CD1c-positive myeloid dendritic cell (primary cell): Measurements from ENCODE around the gene UVSSA.
A peak's percentile ranks its signal among the peaks of the same experiment; 100 is the strongest.

ENCODE experiments used
- DNase-seq: peaks from one replicate; pipeline ENCODE4 v3.0.0-alpha.2; 2016; ENCODE audit errors: extremely low spot score

UVSSA gene

DNA sequence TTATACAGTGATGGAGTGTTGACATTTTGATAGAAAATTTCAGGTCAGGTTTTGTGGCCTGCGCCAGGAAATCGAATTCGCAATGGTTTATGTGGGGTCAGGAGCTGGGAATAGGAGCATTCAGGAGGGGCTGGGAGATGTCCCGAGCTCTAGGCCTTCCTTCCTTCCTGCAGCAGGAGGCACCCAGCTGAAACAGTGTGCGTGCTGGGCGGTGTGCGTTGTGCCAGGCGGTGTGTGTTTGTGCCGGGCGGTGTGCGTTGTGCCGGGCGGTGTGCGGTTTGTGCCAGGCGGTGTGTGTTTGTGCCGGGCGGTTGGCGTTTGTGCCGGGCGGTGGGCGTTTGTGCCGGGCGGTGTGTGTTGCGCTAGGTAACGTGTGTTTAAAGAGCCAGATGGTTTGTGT, 1.7 kb downstream of the UVSSA start:
- no peak for DNase-seq

DNA sequence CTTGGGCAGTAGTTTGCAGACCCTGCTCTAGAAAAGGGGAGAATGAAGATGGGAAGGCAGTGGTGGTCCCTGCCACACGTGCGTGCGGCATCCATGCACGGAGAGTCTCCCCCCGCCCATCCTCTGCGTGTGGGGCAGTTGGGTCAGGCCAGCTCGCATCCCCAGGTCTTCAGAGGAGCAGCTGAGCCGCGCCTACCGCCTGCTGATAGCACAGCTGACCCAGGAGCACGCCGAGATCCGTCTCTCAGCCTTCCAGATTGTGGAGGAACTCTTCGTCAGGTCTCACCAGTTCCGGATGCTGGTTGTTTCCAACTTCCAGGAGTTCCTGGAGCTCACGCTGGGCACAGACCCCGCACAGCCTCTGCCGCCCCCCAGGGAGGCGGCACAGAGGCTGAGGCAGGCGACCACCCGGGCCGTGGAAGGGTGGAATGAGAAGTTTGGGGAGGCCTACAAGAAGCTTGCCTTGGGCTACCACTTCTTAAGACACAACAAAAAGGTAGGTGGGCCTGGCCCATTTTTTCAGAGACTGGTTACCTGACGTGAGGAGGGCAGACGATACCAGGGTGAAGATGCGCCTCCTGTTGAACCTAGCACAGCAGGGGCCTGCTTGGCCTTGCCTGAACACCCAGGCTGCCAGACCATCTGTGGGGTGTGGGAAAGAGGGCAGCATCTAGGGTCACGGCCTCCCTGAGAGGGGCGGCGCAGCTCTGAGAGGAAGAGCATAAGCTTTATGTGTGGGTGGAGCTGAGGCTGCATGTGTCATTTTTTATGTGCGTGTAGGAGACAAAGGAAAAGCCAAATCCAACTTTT, 2.6 kb downstream of the UVSSA start:
- peak; percentile 38 for DNase-seq

DNA sequence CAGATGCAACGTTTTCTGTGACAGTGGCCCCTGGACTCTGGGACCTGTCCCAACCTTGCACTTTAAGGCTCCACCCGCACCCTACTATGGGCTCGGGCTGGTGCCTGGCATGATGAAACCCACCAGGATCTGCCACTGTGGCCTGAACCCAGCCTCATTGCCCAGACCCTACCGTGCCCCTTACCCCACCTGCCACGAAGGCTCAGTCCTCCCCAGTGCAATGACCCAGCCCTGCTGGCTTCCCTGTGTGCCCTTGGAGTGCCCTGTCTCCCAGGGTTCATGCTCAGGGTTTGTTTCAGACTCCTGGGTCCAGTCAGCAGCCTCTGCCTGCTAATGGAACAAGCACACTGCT, 3.1 kb downstream of the UVSSA start:
- DNase-seq: no peak

DNA sequence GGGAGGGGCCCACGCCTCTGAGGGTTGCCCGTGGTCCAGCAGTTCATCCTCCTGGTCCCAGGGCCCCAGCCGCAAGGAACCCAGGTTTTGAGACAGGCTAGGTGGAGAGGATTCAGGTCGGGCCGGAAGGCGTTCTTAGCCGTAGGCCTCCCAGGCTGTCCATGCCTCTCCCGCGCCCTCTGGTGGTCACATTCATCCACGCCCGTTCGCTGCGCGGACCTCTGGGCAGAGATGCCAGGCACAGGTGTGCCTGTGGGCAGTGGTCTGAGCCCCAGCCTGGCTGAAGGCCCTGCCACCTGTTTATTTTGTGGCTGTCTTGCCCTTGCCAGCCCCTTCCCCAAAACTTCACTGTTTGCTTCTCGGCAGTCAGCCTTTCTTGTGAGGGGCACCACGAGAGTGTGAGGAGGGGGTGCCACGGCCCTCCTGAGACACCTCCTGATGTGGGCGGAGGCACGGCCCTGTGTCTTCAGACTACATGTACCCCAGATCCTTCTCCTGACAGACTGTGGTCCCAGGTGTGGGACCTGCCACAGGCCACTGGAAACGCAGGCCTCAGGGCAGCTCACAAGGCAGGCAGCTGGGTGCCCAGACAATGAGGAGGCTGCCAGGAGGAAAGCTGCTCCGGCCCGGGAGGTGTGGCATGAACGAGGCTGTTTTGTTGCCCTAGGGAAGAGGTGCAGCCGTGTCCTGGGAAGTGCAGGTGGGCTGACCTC, 5.0 kb downstream of the UVSSA start:
- DNase-seq: peak; percentile 84

- no peak for DNase-seq
Observed at GRCh38 chr4:1352567-1352900, 5.5 kb downstream of the UVSSA start.

- DNase-seq: no peak
Observed at GRCh38 chr4:1353186-1354055, 6.4 kb downstream of the UVSSA start.

DNA sequence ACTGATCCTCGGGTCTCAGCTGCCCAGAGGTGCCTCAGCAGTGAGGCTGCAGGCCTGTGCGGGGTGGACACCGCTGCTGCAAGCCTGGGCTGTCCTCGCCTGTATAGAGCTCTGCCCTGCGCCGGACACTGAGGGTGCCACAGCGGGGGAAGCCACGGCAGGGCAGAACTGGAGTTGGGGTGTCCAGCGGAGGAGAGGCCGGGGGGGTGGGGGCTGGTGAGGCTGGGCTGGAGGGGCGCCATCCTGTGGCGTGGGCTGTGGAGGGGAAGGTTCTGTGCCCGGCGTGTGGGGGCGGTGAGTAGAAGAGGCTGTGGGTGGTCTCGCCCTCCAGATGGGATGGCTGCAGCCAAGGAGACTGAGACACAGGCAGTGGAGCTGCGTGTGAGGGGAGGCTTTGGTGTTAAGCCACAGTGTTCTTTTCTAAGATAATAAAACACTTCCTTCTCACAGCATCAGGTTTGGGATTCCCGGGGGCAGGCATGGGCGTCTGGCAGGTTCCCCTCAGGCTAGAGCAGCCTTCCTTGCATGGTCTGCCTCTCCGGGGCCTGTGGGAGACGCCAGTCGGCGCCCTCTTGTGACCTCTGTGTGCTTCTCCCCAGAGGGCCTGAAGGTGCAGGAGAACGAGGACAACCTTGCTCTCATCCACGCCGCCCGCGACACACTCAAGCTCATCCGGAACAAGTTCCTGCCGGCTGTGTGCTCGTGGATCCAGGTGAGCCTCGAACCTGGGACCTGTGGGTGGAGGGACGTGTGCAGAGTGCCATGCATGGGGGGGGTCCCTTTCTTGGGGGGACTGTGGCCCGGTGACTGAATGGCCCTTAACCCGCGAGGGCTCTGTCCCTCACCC, 7.4 kb downstream of the UVSSA start:
- no peak for DNase-seq

DNA sequence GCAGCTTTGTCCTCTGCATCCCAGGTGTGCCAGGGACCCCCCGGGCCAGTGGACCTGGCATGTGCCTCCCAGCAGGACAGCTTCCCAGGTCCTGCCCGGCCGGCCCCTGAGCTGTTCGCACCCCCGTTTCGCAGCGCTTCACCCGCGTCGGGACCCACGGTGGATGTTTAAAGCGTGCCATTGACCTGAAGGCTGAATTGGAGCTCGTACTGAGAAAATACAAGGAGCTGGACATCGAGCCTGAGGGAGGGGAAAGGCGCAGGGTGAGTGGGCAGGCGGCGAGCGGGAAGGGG, 7.9 kb downstream of the UVSSA start:
- DNase-seq: no peak

GRCh38 chr4:1355378-1355777, 8.4 kb downstream of the UVSSA start:
- DNase-seq: no peak

- DNase-seq: peak; percentile 47
Observed at GRCh38 chr4:1356181-1356998, 9.4 kb downstream of the UVSSA start.

- no peak for DNase-seq
Observed at GRCh38 chr4:1357356-1358248, 10.6 kb downstream of the UVSSA start.

GRCh38 chr4:1358421-1359143, 11.6 kb downstream of the UVSSA start:
- no peak for DNase-seq

DNA sequence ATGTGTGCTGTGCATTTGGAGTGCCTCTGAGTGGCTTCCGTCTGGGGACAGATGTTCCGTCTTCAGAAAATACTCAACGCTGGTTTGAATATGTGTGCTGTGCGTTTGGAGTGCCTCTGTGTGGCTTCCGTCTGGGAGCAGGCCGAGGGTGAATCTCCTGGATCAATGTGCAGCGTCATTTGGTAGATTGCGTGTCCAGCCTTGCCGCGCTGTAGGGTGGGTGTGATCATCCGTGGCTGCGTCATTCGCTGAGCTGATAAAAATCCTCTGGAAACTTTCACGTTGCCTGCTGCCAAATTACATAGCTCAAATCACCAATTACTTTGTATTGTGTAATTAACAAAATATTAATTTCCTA, 12.1 kb downstream of the UVSSA start:
- no peak for DNase-seq

DNA sequence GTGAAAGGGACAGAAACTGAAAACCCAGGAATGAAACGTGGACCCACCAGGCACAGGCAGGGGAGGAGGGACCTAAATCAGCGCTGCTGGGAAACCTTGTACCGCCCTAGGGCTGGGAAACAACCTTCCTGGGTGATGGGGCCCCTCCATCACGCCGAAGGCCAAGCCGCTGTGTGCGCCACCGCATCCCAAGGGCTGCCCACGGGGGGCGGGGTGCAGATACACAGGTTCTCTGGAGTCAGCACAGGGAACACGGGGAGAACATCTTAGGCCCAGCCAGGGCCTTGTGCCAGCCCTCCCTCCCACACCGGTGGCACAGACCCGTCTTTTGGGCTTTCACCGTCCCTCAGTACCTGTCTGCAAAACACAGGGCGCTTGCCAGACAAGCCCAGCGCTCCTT, 13.0 kb downstream of the UVSSA start:
- DNase-seq: no peak

GRCh38 chr4:1360423-1361283, 13.6 kb downstream of the UVSSA start:
- no peak for DNase-seq

DNA sequence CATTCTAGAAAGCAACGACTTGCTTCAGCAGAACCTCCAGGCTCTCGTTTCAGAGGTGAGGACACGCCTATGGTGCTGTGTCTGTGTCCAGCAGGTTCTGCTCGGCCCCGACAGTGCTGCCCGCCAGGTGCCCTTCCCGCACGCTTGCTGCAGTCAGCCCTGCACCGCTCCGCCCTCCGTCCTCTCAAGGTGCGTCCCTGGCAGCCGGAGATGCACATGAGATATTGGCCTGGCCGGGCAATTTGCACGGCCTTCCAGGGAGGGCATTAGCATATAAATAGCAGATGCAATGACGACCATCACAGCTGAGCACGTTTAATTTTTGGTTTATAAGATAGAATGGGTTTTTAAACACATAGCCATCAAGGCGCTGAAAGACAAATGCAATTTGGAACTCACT, 14.4 kb downstream of the UVSSA start:
- no peak for DNase-seq

DNA sequence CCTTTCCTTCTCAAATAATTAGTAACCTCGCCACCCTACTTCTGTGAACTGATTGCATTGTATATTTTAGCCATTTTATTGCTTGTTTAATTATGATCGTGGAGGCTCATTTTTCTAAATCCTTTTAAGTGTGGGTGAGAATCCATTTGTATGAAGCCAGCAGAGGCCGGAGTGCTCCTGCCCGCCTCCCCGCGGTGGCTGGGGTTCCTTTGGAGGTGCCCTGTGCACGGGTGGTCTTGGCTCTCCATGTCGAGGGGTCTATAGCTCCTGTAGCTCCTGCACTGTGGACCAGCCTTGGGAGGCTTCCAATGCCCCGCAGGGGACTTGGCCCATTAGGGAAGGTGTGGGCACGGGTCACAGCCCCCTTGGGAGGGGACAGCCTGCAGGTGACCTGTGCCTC, 15.0 kb downstream of the UVSSA start:
- no peak for DNase-seq

- no peak for DNase-seq
Observed at GRCh38 chr4:1362521-1362920, 15.5 kb downstream of the UVSSA start.

DNA sequence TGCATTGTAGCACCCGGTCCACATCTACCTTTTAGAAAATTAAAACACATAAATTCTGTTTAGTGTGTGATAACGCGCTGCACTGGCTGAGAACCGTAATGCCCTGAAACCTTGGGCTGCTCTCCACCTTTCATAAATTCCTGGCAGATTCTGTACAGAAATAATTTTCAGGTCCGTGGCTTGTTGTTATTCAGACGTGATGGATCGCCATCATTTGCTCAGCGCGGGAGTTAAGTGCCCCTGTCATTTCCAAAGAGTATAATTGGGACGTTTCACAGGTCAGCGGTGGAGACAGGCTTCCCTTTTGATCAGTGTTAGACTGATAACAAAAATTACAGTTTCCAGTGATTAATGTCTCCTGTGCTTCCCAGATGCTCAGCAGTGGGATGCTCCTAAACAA, 16.5 kb downstream of the UVSSA start:
- no peak for DNase-seq
